GM20000 (cell line): ENCODE measurements around the gene REXO4.
"Not testable (repeated sequence)": the region's sequence is repeated elsewhere in the genome, so short reads cannot be mapped to it uniquely, and the experiment has no call there.

Experiments used
- DNase-seq: peaks from one replicate; pipeline ENCODE4 v3.0.0; 2012; ENCODE audit warnings: low spot score
- CTCF ChIP-seq: IDR thresholded peaks from 2 replicates; pipeline ENCODE4 v1.5.1; 2012; ENCODE audit warnings: mild to moderate bottlenecking, control low read depth; ENCODE audit errors: extremely low read depth, missing control alignments

REXO4 gene

GRCh38 chr9:133455936-133456335, 38.1 kb upstream of the REXO4 start:
- DNase-seq = no peak
- no peak for TF ChIP-seq CTCF

GRCh38 chr9:133454943-133455673, 37.3 kb upstream of the REXO4 start:
- no peak for TF ChIP-seq CTCF
- no peak for DNase-seq

GRCh38 chr9:133454325-133454724, 36.5 kb upstream of the REXO4 start:
- no peak for TF ChIP-seq CTCF
- DNase-seq = no peak

- TF ChIP-seq CTCF = no peak
- no peak for DNase-seq
Observed at GRCh38 chr9:133453651-133454050, 35.8 kb upstream of the REXO4 start.

GRCh38 chr9:133452562-133452961, 34.8 kb upstream of the REXO4 start:
- no peak for DNase-seq
- TF ChIP-seq CTCF = no peak

- not testable (repeated sequence) for DNase-seq
Observed at GRCh38 chr9:133451865-133452264, 34.1 kb upstream of the REXO4 start.

GRCh38 chr9:133449760-133450159, 31.9 kb upstream of the REXO4 start:
- no peak for TF ChIP-seq CTCF
- no peak for DNase-seq

- DNase-seq = no peak
- no peak for TF ChIP-seq CTCF
Observed at GRCh38 chr9:133448487-133448972, 30.7 kb upstream of the REXO4 start.
